ENCODE data around the gene BRD2.
"Not testable (repeated sequence)": the region's sequence is repeated elsewhere in the genome, so short reads cannot be mapped to it uniquely, and the experiment has no call there.

The BRD2 gene

DNA sequence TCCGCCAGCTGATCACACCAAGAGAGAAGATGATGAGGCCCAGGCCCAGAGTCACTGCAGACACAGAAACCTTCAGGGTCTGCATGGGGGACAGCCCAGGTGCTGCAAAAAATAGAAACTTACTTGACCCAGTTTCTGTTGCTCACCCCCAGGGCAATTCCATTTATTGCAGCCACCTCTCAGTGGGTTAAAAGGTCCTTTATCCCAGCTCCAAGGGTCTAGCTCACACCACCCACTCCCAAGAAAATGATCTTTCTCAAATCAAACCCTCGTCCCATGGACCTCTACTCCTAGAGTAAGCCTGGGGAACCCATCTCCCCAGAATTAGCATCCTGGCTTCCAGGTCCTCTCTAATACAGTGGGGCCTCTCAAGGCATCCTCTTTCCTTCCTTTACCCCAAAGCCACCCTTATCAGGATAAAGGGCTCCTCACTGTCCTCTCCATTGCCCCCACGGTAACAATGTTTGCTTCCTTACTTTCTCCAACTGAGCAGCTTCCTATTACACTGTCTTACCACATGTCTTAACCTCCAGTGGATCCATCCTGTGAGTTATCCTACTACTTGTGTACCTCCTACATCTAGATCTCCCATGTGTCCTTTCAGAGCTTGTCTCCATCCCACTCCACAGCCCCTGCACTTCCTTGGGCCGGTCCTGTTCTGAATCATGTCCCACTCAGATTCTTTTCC lies 32.7 kb upstream of the BRD2 start:
- no peak for DNase-seq (ENCODE audit: low spot score)
- in situ Hi-C loops (cut with MboI; ENCODE audit: low sequenced_read_pairs, unreplicated experiment), result no loop called here
- TF ChIP-seq, protein P1, sequence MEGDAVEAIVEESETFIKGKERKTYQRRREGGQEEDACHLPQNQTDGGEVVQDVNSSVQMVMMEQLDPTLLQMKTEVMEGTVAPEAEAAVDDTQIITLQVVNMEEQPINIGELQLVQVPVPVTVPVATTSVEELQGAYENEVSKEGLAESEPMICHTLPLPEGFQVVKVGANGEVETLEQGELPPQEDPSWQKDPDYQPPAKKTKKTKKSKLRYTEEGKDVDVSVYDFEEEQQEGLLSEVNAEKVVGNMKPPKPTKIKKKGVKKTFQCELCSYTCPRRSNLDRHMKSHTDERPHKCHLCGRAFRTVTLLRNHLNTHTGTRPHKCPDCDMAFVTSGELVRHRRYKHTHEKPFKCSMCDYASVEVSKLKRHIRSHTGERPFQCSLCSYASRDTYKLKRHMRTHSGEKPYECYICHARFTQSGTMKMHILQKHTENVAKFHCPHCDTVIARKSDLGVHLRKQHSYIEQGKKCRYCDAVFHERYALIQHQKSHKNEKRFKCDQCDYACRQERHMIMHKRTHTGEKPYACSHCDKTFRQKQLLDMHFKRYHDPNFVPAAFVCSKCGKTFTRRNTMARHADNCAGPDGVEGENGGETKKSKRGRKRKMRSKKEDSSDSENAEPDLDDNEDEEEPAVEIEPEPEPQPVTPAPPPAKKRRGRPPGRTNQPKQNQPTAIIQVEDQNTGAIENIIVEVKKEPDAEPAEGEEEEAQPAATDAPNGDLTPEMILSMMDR (IDR thresholded peaks at IDR 0.05; ENCODE audit: borderline replicate concordance, control extremely low read depth, extremely low read depth, insufficient read depth, missing control alignments), result no peak

DNA sequence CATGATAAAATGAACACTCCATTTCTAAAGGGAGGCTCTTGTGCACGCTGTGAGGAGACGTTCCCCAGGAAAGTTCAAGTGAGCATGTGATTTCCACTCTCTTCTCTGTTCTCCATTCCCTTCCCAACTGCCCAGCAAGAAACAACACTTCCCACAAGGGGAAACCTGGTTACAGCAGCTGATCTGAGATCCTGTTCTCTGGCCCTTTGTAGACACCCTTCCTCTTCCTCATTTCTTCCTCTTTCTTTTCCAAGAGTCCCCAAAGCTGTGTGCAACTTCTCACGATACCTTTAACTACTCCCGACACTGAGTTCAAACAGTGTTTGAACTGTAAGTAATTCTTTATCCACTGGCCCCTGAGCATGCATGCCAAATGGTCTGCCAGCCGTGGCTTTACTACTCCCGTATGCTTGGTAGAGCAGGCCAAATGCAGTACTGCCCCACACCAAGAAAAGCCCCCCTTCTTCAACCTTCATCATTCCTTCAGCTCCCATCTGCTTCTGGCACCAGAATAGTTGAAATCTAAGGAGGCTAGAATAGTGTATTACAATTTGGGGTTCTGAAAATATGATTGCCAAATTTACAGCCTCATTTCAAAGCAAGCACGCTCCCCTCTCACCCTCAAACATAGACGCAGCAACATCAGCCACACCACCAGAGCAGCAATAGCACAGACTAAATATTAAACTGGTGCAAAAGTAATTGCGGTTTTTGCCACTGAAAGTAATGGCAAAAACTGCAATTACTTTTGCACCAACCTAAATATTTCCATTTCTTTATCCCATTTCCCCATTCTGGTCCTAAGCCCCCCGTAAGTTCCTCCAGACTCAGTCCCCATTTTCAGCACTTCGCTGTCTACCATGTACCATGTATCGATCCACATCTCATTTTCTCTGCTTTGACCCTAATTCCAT lies 31.9 kb upstream of the BRD2 start:
- in situ Hi-C loops (cut with MboI; ENCODE audit: low sequenced_read_pairs, unreplicated experiment), result no loop called here
- no peak for DNase-seq (ENCODE audit: low spot score)
- TF ChIP-seq, protein P1 (IDR thresholded peaks at IDR 0.05; ENCODE audit: borderline replicate concordance, control extremely low read depth, extremely low read depth, insufficient read depth, missing control alignments), result no peak

DNA sequence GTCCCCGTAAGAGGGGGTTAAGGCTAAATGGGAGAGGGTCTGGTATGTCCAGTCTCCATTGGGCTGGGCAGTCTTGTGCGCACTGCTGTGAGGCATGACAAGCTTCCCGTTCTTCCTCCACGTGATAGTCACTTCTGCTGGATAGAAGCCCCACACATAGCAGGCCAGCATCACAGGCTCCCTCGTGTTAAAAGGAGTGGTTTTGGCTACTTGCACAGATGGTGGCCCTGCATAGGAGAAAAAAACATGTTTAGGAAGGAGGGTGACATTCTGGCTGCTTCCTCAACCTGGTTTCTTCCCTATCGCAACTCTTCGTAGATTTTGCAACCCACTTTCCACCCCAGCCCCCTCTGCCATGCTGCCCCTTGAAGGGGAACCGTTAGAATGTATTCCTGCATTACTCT lies 31.2 kb upstream of the BRD2 start:
- TF ChIP-seq, protein P1 (IDR thresholded peaks at IDR 0.05; ENCODE audit: borderline replicate concordance, control extremely low read depth, extremely low read depth, insufficient read depth, missing control alignments), result no peak
- no peak for DNase-seq (ENCODE audit: low spot score)
- in situ Hi-C loops (cut with MboI; ENCODE audit: low sequenced_read_pairs, unreplicated experiment), result no loop called here

DNA sequence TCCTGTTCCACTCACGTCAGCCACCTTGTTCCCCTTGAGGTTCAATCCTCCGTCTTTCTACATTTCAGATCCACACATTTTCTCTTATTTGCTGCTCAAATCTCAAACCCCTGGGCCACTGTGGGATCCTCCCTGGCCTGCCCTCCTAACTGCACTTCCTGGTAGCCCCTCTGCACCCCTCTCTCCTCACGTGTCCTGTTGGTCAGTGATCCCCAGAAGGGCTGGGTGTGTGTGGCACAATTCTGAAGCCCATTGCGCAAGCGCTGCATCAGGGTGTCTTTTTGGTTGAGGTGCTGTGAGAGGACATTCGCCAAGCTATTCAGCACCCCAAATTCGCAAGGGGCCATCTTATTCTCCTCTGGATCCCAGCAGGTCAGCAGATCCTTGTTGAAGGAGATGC lies 29.9 kb upstream of the BRD2 start:
- in situ Hi-C loops (cut with MboI; ENCODE audit: low sequenced_read_pairs, unreplicated experiment), result no loop called here
- TF ChIP-seq, protein P1 (IDR thresholded peaks at IDR 0.05; ENCODE audit: borderline replicate concordance, control extremely low read depth, extremely low read depth, insufficient read depth, missing control alignments), result no peak
- no peak for DNase-seq (ENCODE audit: low spot score)

DNA sequence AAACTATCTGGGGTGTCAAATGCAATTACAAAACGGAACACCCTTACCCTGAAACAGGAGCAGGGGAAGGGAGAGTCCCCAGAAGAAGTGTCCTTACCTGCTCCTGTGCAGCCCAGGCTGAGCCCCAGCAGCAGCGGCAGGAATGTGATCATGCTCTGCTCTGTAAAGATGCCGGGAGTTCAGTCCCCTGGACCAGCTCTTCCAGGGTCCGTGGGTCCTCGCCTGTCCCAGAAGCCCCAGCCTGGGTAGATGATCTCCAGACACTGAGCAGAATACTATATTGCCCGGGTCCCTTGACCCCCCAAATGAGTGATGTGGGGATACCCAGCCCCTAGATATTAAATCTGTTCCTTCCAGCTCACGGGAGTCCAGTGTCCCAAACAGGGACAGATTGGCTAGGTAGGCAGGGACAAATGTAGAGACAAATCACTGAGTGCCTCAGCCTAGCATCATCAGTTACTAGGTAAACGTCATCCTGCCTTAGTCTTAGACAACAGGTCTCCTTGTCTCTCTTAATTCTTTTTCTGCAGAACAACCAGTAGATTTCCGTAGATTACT lies 27.7 kb upstream of the BRD2 start, which contains the start of gene HLA-DMB:
HLA-DMB (minus strand) TSS at position 373 of the 558 bp plus-strand sequence; CDS start at position 152, 221 bp downstream.
- TF ChIP-seq, protein P1 (IDR thresholded peaks at IDR 0.05; ENCODE audit: borderline replicate concordance, control extremely low read depth, extremely low read depth, insufficient read depth, missing control alignments), result no peak
- peak; percentile 82 for DNase-seq (ENCODE audit: low spot score)
- in situ Hi-C loops (cut with MboI; ENCODE audit: low sequenced_read_pairs, unreplicated experiment), result no loop called here

DNA sequence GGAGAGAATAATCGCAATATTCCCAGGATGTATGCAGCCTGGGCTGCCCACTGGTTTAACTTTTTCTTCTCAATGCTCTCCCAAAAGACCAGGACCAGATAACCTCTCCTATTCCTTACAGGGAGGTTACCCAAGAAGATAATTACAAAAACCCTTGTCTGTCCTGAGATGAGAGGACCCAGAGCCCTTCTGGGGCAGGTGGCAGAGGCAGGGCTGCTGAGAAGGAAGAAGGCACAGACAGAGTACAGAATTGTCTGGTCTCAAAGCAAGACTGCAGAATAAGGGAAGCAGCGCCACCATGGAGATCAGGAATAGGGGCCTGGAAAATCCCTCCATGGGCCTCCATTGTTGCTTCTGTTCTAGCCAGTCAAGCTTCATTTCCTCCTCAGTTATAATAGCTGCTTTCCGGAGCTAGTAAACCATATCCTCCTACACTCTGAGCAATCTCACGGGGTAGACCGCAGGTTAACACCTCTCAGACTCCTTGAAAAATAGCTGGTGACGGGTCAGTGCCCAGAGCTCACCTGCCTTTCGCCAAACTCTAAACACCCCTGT lies 27.1 kb upstream of the BRD2 start:
- DNase-seq (ENCODE audit: low spot score), result peak; percentile 49
- TF ChIP-seq, protein P1 (IDR thresholded peaks at IDR 0.05; ENCODE audit: borderline replicate concordance, control extremely low read depth, extremely low read depth, insufficient read depth, missing control alignments), result no peak
- in situ Hi-C loops (cut with MboI; ENCODE audit: low sequenced_read_pairs, unreplicated experiment), result no loop called here

DNA sequence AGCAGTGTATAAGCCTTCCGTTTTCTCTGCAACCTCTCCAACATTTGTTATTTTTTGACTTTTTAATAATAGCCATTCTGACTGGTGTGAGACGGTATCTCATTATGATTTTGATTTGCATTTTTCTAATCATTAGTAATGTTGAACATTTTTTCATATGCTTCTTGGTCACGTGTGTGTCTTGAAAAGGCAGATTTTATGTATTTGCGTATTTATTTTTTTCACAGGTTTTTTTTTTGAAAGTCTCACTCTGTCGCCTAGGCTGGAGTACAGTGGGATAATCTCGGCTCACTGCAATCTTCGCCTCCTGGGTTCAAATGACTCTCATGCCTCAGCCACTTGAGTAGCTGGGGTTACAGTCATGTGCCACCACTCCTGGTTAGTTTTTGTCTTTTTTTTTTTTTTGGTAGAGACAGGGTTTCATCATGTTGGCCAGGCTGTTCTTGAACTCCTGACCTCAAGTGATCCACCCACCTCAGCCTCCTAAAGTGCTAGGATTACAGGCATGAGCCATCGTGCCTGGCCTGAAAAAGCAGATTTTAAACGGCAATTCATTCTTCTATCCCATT lies 25.8 kb upstream of the BRD2 start:
- not testable (repeated sequence) for DNase-seq (ENCODE audit: low spot score)

More for the DNA sequence above, 25.8 kb upstream of the BRD2 start:
- in situ Hi-C loops (cut with MboI; ENCODE audit: low sequenced_read_pairs, unreplicated experiment), result not testable (repeated sequence)
